ENCODE results near the gene ITFG1. TPM values are rescaled to one million over a fixed set of nuclear protein-coding genes. Genes with fewer than 3 reads are reported as not detected.

ITFG1 gene
- polyA plus RNA-seq, 3 donors, result 28.9 to 62.5 (median 35.3) TPM

- peaks cover 18 to 30% of the 10 kb centered on the region in 2 donors for H3K4me1 ChIP-seq (ENCODE audit: control insufficient read depth in 1 of 2, insufficient read depth in 2 of 2, low read length in 2 of 2)
- Mint-ChIP-seq H3K36me3 (peaks cover 27 to 40% of the 10 kb centered on the region in 2 donors), H3K4me3 (peak overlapping the region; percentile 97 to 100), H3K9me3 (no peaks in the 10 kb centered on the region), H3K27ac (peak overlapping the region; percentile 96 to 99 (median 97)), H3K27me3 (ENCODE audit: low read depth in 3 of 3) (peaks cover 0 to 1% (median 0%) of the 10 kb centered on the region in 3 donors), H3K4me1 (peaks cover 50% of the 10 kb centered on the region)
- H3K9ac ChIP-seq (ENCODE audit: insufficient read depth, low read length, poor library complexity, severe bottlenecking), result peak overlapping the region; percentile 94
- no peak for DNase-seq
- TF ChIP-seq CTCF (IDR thresholded peaks at IDR 0.05), result no peak
- intact Hi-C loops (cut with micrococcal nuclease), result loop anchor here (5.0 to 10.0 kb wide), 3 partner anchors 318 to 633 kb away; partner anchors contain the start of genes DNAJA2 (in 1 of the 2) and NETO2 (in 1 of the 2)
- H3K27me3 ChIP-seq (ENCODE audit: control insufficient read depth in 2 of 2, insufficient read depth in 2 of 2, low read length in 2 of 2), result no peaks in the 10 kb centered on the region
- H3K4me3 ChIP-seq (replicated peaks in 1 of 3; ENCODE audit: low read depth in 2 of 3, low read length in 3 of 3), result peak overlapping the region; percentile 86 to 99 (median 90)
- H2AFZ ChIP-seq (ENCODE audit: insufficient read depth, low read depth, low read length, poor library complexity, severe bottlenecking), result peak overlapping the region; percentile 98
- peaks cover 66% of the 10 kb centered on the region for H3K79me2 ChIP-seq (ENCODE audit: insufficient read depth, low read length)
- H3K9me3 ChIP-seq (replicated peaks in 1 of 2; ENCODE audit: control insufficient read depth in 1 of 2, insufficient read depth in 1 of 2, low read length in 2 of 2), result no peaks in the 10 kb centered on the region
- 16% methylated on average over 4 of the region's 4 CpGs for WGBS (ENCODE audit: insufficient coverage)
- peak overlapping the region; percentile 90 for H3K4me2 ChIP-seq (replicated peaks; ENCODE audit: extremely low read depth, low read length, poor library complexity, severe bottlenecking)
- H3K27ac ChIP-seq (ENCODE audit: low read depth in 1 of 2, low read length in 2 of 2), result peak overlapping the region; percentile 96 to 98
- peaks cover 21% of the 10 kb centered on the region for H4K20me1 ChIP-seq (ENCODE audit: insufficient read depth, low read length)
- H3K36me3 ChIP-seq (replicated peaks in 1 of 2; ENCODE audit: control insufficient read depth in 1 of 2, insufficient read depth in 2 of 2, low read length in 2 of 2), result peaks cover 23 to 52% of the 10 kb centered on the region in 2 donors
Observed at GRCh38 chr16:47460359-47460710, 528 bp downstream of the ITFG1 start.

- H3K27me3 Mint-ChIP-seq (ENCODE audit: low read depth in 3 of 3), result peaks cover 0 to 1% (median 0%) of the 10 kb centered on the region in 3 donors
- Histone ChIP-seq H3K9ac (ENCODE audit: insufficient read depth, low read length, poor library complexity, severe bottlenecking) (no peak overlapping the region), H3K27ac (ENCODE audit: low read depth in 1 of 2, low read length in 2 of 2) (peak overlapping the region in 1 of 2 donors; percentile 96)
Observed at GRCh38 chr16:47459603-47460002, 1.3 kb downstream of the ITFG1 start.

More at GRCh38 chr16:47459603-47460002, 1.3 kb downstream of the ITFG1 start:
- Histone ChIP-seq H4K20me1 (ENCODE audit: insufficient read depth, low read length) (peaks cover 13% of the 10 kb centered on the region), H2AFZ (ENCODE audit: insufficient read depth, low read depth, low read length, poor library complexity, severe bottlenecking) (peak overlapping the region; percentile 98), H3K9me3 (replicated peaks in 1 of 2; ENCODE audit: control insufficient read depth in 1 of 2, insufficient read depth in 1 of 2, low read length in 2 of 2) (no peaks in the 10 kb centered on the region), H3K79me2 (ENCODE audit: insufficient read depth, low read length) (peaks cover 58% of the 10 kb centered on the region), H3K4me2 (replicated peaks; ENCODE audit: extremely low read depth, low read length, poor library complexity, severe bottlenecking) (peak overlapping the region; percentile 90), H3K4me1 (ENCODE audit: control insufficient read depth in 1 of 2, insufficient read depth in 2 of 2, low read length in 2 of 2) (peaks cover 17 to 30% of the 10 kb centered on the region in 2 donors), H3K36me3 (replicated peaks in 1 of 2; ENCODE audit: control insufficient read depth in 1 of 2, insufficient read depth in 2 of 2, low read length in 2 of 2) (peaks cover 28 to 52% of the 10 kb centered on the region in 2 donors), H3K4me3 (replicated peaks in 1 of 3; ENCODE audit: low read depth in 2 of 3, low read length in 3 of 3) (peak overlapping the region in 1 of 3 experiments; percentile 86), H3K27me3 (ENCODE audit: control insufficient read depth in 2 of 2, insufficient read depth in 2 of 2, low read length in 2 of 2) (no peaks in the 10 kb centered on the region)
- Mint-ChIP-seq H3K4me1 (peaks cover 43% of the 10 kb centered on the region), H3K4me3 (peak overlapping the region; percentile 97 to 100), H3K27ac (peak overlapping the region in 5 of 7 donors; percentile 14 to 99 (median 96)), H3K36me3 (peaks cover 32 to 43% of the 10 kb centered on the region in 2 donors), H3K9me3 (no peaks in the 10 kb centered on the region)
- TF ChIP-seq CTCF (IDR thresholded peaks at IDR 0.05), result no peak
- WGBS (ENCODE audit: insufficient coverage), result no CpG with 5 or more reads among the region's 1 CpG
- no peak for DNase-seq
- intact Hi-C loops (cut with micrococcal nuclease), result loop anchor here (5.0 to 10.0 kb wide), 3 partner anchors 317 to 632 kb away; partner anchors contain the start of genes DNAJA2 (in 1 of the 2) and NETO2 (in 1 of the 2)

Measured in CD14-positive monocyte (primary cell).